BJ (cell line): ENCODE data around the gene IL17C. TPM values are rescaled to one million over a fixed set of nuclear protein-coding genes. Genes with fewer than 3 reads are reported as not detected.

Experiments
- CTCF ChIA-PET: fragments of 350-600 bp; formaldehyde crosslinking; extraction: SDS; loops from one replicate; lab custom pipeline; 2021; ENCODE audit warnings: antibody characterized with exemption, inconsistent platforms; lab: Yijun Ruan, JAX
- POLR2A ChIA-PET: fragments of 300-600 bp; sonication (Branson Sonifier 250); formaldehyde crosslinking; extraction: SDS; loops from one replicate; lab custom pipeline; 2021; ENCODE audit warnings: antibody characterized with exemption; lab: Charles Lee
- DNase-seq: peaks from one replicate; pipeline ENCODE4 v3.0.0-alpha.2; 2011; ENCODE audit warnings: low read depth
- H3K27me3 ChIP-seq: 2 replicates; pipeline ENCODE4 v1.6.0; 2011; ENCODE audit warnings: low read length; ENCODE audit not compliant: control insufficient read depth, insufficient read depth
- H3K36me3 ChIP-seq: 2 replicates; pipeline ENCODE4 v1.5.1; 2011; ENCODE audit warnings: low read length; ENCODE audit not compliant: control insufficient read depth, insufficient read depth
- H3K4me3 ChIP-seq: 2 replicates; pipeline ENCODE4 v1.5.1; 2011; ENCODE audit warnings: low read depth, mild to moderate bottlenecking, control low read depth, low read length
- CTCF ChIP-seq: IDR thresholded peaks from 2 replicates; pipeline ENCODE4 v1.5.1; 2011; ENCODE audit warnings: low read depth, mild to moderate bottlenecking, control low read depth, inconsistent platforms, low read length, moderate library complexity; ENCODE audit not compliant: insufficient read depth
- polyA plus RNA-seq: library from polyadenylated mRNA; depleted of rRNA; stranded (reverse); fragments of >200 nt; gene quantifications from 2 replicates; pipeline ENCODE4 v1.2.3, GENCODE V29; 2011

The IL17C gene
- polyA plus RNA-seq, 1 experiment, result not detected

- Histone ChIP-seq H3K27me3 (no peaks in the 10 kb centered on the region), H3K36me3 (peaks cover 40% of the 10 kb centered on the region), H3K4me3 (no peak overlapping the region)
- no peak for DNase-seq
- ChIA-PET POLR2A (no interaction called here), CTCF (interaction anchor here (1.0 kb wide), 1 partner anchor 10 kb away, joined by 3 read pairs; no protein-coding TSS in a partner anchor)
- TF ChIP-seq CTCF, result no peak
Measured at GRCh38 chr16:88622866-88623265, 15.5 kb upstream of the IL17C start.

DNA sequence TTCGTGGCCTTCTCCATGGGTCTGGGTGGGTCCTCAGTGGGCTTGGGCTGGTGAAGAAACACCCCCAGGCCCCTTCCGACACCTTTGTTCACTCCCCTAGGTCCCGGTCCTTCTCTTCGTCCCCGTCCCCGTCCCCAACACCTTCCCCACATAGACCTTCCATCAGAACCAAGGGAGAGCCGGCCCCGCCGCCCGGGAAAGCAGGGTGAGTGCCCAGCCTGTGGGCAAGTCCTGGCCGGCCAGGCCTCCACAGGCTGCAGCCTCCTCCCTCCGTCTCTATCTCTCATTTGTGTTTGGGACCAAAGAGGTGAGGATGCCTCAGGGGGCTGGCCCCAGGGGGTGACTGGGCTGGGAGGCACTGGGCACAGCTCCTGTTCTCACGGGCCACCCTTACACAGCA, 14.5 kb upstream of the IL17C start:
- H3K36me3 ChIP-seq, result peaks cover 43% of the 10 kb centered on the region
- H3K27me3 ChIP-seq, result no peaks in the 10 kb centered on the region
- H3K4me3 ChIP-seq, result no peak overlapping the region
- POLR2A ChIA-PET, result no interaction called here
- no peak for DNase-seq
- no peak for TF ChIP-seq CTCF
- CTCF ChIA-PET, result interaction anchor here (1.0 kb wide), 1 partner anchor 9 kb away, joined by 3 read pairs; no protein-coding TSS in a partner anchor

DNA sequence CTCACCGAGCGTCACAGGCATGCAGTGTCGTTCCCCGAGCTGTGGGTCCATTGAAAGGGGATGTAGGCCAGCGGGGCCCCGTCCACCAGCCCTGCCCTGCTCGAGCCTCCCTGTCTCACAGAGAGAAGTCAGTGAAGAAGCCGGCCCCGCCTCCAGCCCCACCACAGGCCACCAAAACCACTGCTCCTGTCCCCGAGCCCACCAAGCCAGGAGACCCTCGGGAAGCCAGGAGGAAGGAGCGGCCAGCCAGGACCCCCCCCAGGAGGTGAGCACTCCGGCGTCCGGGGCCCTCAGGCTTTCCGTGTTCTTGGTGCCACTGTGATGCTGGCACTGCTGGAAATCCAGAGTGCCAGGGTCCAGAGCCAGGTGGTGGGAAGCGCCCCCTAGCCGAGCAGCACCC, 13.9 kb upstream of the IL17C start:
- ChIA-PET POLR2A (no interaction called here), CTCF (no interaction called here)
- TF ChIP-seq CTCF, result no peak
- DNase-seq, result no peak
- H3K36me3 ChIP-seq, result peaks cover 43% of the 10 kb centered on the region
- H3K27me3 ChIP-seq, result no peaks in the 10 kb centered on the region
- no peak overlapping the region for H3K4me3 ChIP-seq

DNA sequence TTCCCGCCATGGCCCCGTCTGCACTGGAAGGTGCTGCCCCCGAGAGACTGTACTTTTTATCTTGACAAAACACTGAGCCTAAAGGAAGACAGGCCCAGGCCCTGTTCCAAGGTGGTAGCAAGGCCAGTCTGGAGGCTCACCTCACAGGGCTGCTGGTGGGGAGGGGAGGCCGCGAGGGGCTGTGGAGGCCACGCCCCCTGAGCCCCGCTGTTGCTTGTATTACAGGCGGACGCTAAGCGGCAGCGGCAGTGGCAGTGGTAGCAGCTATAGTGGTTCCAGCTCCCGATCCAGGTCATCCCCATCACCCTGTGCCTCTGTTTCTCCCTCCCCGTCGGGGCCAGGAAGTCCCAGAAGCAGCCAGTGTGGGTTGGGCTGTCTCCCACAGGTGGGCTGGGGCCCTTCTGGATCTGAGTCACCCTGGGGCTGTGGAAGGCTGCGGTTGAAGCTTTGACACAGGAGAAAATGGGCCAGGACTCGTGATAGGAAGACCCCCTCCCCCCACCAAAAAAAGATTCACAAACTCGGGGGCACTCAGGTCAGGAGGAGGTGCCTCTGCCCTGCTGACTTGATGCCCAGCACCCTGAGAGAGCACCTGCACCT, 13.3 kb upstream of the IL17C start:
- POLR2A ChIA-PET, result no interaction called here
- TF ChIP-seq CTCF, result no peak
- peaks cover 43% of the 10 kb centered on the region for H3K36me3 ChIP-seq
- no peaks in the 10 kb centered on the region for H3K27me3 ChIP-seq
- CTCF ChIA-PET, result no interaction called here
- H3K4me3 ChIP-seq, result no peak overlapping the region
- DNase-seq, result no peak

- Histone ChIP-seq H3K4me3 (no peak overlapping the region), H3K36me3 (peaks cover 49% of the 10 kb centered on the region), H3K27me3 (no peaks in the 10 kb centered on the region)
- DNase-seq, result peak; percentile 26
- ChIA-PET CTCF (interaction anchor here (0.7 to 1.2 kb wide), 2 partner anchors 10 to 64 kb away, joined by 4 to 7 read pairs; no protein-coding TSS in a partner anchor), POLR2A (no interaction called here)
- TF ChIP-seq CTCF, result no peak
Measured at GRCh38 chr16:88626646-88627045, 11.7 kb upstream of the IL17C start.
